ENCODE data around the gene URB2.

The URB2 gene

GRCh38 chr1:229645324-229645993 is 19.4 kb downstream of the URB2 start:
- no peak for DNase-seq (ENCODE audit: low read depth in 2 of 2)

DNA sequence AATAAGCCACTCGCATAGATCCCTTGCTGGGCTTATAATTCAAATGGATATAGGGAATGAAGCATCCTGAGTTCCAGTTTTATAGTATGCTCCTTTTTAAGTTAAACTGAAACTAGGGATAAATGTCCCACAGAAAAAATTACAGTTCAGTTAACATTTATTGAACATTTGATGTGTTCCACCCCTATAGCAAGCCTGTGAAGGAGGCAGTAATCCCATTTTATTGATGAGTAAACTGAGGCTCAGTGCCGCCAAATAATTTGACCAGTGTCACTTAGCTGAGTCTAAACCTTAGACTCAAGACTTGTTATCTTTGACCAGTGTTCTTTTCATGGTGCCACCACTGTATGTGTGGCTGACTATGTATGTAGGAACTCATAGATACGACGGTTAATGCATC is 22.4 kb downstream of the URB2 start:
- DNase-seq (ENCODE audit: low read depth in 2 of 2) = no peak

GRCh38 chr1:229650045-229650444 is 24.0 kb downstream of the URB2 start:
- no peak for DNase-seq (ENCODE audit: low read depth in 2 of 2)

GRCh38 chr1:229651546-229651945 is 25.5 kb downstream of the URB2 start:
- DNase-seq (ENCODE audit: low read depth in 2 of 2) = no peak

GRCh38 chr1:229653420-229653819 is 27.4 kb downstream of the URB2 start:
- DNase-seq (ENCODE audit: low read depth in 2 of 2) = no peak

- DNase-seq (ENCODE audit: low read depth in 2 of 2) = no peak
Measured at GRCh38 chr1:229655781-229656180, 29.7 kb downstream of the URB2 start.

DNA sequence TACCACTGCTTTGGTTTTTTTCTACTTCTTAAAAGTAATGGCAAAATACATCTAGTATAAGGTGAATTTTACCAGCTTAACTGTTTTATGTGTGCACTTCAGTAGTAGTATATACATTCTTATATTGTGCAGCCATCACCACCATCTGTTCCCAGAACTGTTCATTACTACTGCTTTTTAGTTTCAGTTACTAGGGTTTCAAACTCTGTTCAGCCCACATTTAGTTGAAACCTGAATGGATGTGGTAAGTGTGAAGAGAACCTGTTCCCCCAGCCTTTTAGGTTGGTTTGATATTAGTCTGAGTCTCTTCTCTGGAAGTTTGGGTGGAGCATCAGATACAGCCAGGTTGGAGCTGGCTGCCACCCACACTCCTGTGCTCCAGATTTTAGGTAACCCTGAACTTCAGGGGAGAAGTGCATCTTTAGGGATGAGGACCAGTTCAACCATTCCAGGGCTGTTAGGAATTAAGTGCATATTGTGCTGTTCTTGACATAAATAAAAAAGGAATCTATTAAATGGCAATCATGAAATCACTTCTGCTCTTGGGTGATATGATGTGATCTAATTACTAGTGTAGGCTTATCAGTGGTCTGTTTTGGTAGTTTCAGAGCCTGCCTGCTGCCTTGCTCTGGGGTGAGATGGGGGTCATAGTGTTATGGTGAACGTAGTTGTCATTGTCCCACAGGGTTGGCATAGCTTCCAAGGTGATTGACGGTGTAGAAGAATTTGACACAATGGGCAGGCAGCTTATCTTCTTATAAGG is 32.1 kb downstream of the URB2 start:
- no peak for DNase-seq (ENCODE audit: low read depth in 2 of 2)

DNA sequence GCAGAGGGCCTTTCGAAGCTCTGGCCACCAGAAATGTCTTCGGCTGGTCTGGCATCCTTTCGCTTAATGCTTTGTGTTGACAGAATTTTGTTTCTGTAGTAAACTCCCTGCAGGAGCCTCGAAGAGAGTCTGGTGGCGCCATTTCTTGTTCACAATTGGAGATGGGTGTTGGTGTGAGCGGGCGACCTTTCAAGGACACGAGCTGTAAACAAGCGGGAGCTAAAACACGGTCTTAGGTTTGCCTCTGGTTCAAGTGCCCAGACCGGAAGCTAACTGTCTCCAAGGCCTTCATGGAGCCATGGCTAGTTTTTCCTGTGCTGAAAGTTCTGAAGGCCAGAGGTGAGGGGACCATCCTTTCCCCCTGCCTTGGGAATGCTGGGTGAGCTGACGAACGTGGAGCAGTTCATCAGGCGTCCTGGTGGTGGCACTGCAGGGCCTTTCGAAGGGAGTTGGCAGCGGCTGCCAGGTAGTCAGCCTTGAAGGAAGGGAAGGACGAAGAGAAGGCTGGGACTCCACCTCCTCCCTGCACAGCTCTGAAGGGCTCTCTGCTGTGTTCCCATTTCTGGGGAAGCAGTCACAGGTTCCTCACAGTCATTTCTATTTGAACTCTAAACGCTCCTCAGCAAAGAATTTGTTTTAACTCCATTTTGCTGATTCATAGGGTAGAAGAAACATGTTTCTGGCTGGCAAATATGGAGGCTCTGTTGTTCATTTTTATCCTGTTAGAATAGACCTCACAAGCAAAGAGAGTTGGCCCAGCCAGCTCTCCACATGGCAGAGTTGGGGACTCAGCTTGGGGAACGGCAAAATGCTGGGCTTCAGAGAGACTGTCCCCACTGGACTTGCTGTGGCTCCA is 35.2 kb downstream of the URB2 start:
- DNase-seq (ENCODE audit: low read depth in 2 of 2) = peak; percentile 43 to 61

DNA sequence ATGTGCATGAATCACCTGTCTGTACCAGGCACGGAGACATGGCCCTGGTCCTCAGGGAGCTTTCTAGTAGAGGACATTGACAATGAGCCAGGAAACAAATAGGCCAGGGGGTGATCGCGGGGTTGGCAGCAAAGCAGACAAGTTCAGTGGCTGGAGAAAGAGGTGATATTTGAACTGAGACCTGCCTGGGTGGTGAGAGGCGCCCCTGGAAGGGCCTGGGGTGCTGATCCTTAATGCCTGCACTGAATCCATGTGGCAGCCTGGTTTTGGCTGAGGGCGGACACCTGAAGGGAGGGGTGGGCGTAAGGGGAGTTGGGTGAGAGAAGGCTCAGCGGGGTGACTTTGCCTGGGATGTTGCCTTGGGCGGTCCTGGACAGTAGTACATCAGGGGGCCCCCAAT is 35.9 kb downstream of the URB2 start:
- DNase-seq (ENCODE audit: low read depth in 2 of 2) = no peak

GRCh38 chr1:229664133-229664689 is 38.2 kb downstream of the URB2 start:
- DNase-seq (ENCODE audit: low read depth in 2 of 2) = peak; percentile 55 to 71

DNA sequence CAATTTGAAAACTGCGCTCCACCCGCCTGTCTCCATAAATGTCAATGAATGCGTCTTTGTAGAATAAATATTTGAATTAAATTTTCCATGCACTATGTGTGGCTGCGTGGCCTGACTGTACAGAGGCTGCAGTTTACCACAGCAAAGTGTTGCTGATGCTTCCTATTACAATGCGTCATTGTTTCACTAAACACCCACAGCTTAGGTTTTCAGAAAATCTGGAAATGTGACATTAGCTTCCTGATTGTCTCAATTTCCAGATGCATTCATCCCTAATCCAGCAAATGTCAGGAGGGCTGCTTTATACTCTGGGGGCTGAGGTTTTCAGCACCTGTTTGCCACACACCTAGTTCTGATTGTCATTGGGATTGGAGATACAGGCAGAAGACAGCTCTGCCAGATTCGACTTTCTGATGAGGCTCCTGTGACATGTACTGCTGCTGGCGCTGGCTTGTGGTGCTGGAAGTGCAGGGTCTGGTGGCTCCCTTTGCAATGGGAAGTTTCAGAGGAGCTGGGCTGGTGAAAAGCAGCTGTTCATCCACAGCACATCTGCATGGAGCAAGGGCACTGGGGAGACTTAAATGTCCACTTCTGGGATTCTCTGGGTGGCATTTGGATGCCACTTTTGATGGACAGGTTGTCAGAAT is 40.0 kb downstream of the URB2 start:
- DNase-seq (ENCODE audit: low read depth in 2 of 2) = no peak

GRCh38 chr1:229666585-229666984 is 40.5 kb downstream of the URB2 start:
- no peak for DNase-seq (ENCODE audit: low read depth in 2 of 2)

DNA sequence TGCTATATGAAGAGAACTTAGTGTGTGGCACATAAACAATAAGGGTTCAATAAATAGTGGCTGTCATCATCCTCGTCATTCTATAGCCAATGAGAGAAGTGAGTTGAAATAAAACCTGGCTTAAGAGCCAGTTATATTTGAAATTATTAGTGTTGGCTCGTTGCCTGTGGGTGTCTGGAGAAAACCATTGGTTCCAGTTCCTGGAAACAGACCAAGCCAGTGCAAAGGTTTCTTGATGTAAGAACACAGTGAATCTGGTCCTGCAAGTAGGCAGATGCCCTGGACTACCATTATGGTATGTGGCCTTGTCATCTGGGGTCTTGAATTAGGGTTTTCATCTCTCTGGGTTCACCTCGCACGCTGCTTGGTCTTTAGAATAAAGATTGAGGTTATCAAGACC is 43.3 kb downstream of the URB2 start:
- DNase-seq (ENCODE audit: low read depth in 2 of 2) = no peak

DNA sequence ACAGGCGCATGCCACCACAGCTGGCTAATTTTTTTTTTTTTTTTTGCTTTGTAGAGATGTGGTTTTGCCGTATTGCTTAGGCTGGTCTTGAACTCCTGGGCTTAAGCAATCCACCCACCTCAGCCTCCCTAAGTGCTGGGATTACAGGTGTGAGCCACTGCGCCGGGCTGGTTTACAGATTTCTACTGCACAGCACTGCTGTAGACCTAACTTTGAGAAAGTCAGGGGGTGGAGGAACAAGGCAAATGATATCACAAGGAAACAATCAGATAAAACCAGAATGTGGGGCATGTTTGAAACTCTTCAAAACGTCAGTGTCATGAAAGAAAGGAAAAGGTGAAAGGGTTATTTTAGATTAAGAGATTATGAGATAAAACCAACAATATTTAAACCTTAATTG is 45.3 kb downstream of the URB2 start:
- no peak for DNase-seq (ENCODE audit: low read depth in 2 of 2)

- DNase-seq (ENCODE audit: low read depth in 2 of 2) = no peak
Measured at GRCh38 chr1:229672246-229672645, 46.2 kb downstream of the URB2 start.

GRCh38 chr1:229674042-229674441 is 48.0 kb downstream of the URB2 start:
- no peak for DNase-seq (ENCODE audit: low read depth in 2 of 2)

- DNase-seq (ENCODE audit: low read depth in 2 of 2) = no peak
Measured at GRCh38 chr1:229675396-229675795, 49.3 kb downstream of the URB2 start.

DNA sequence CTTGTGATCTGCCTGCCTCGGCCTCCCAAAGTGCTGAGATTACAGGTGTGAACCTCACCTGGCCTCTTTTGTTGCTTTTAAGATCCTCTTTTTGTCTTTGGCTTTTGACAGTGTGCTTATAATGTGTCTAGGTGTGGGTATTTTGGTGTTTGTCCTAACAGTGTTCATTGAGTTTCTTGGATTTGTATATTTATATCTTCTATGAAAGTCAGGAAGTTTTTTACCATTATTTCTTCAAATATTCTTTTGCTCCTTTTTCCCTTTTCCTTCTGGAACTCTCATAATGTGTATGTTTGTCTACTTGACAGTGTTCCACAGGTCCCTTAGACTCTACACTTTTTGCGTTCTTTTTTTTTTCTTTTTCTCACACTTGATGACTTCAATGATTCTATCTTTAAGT is 59.1 kb downstream of the URB2 start:
- no peak for DNase-seq (ENCODE audit: low read depth in 2 of 2)

- DNase-seq (ENCODE audit: low read depth in 2 of 2) = no peak
Measured at GRCh38 chr1:229689273-229689672, 63.2 kb downstream of the URB2 start.

DNA sequence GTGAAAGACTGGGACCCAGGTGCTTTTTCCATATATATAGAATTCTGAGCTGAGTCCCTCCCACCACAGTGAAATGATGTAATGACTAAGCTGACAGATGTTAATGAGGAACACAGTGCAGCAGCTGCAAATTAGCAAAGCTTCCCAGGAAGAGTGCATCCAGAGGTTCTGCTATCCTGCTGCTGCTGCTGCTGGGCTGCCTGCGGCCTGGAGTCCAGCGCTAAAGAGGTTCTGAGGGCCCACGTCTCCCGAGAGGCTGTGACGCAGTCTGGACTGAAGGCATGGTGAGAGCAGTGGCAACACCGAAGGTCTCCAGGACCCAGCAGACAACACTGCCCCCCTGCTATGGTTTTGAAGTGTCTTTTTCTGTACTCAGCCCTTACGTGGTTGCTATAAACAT is 63.9 kb downstream of the URB2 start:
- DNase-seq (ENCODE audit: low read depth in 2 of 2) = no peak

- no peak for DNase-seq (ENCODE audit: low read depth in 2 of 2)
Measured at GRCh38 chr1:229690662-229691061, 64.6 kb downstream of the URB2 start.

DNA sequence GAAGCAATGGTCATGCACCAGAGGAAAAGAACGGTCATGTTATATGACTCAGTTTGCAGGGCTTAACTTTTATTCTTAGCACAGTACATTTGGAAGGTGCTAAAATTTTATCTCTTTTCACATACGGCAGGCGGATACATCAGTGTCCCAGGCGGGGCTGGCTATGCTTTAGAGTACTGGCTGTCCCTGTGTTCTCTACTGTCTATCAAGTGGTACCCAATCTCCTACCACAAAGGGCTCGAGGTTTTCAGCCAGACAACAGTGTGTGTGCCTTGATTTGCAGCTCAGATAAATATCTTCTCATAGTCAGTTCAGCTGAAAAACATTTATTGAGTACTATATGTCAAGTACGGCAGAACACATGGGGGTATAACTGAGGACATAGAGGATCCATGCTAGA is 65.3 kb downstream of the URB2 start:
- no peak for DNase-seq (ENCODE audit: low read depth in 2 of 2)
